KMS-11 (cell line): ENCODE results near the gene TMEM145.

ENCODE experiments used
- H2AFZ ChIP-seq: fragments of 200-600 bp; sonication (generic); 2 replicates; pipeline ENCODE4 v1.6.1; 2016; ENCODE audit warnings: antibody characterized with exemption, mixed run types, low read depth
- H3K27ac ChIP-seq: fragments of 200-600 bp; sonication (generic); 2 replicates; pipeline ENCODE4 v1.6.1; 2016; ENCODE audit warnings: mild to moderate bottlenecking, mixed run types
- H3K27me3 ChIP-seq: fragments of 200-600 bp; sonication (generic); 2 replicates; pipeline ENCODE4 v1.6.1; 2017; ENCODE audit warnings: mild to moderate bottlenecking, low read depth, mixed run types, moderate library complexity; ENCODE audit not compliant: insufficient read depth
- H3K36me3 ChIP-seq: fragments of 200-600 bp; sonication (generic); 2 replicates; pipeline ENCODE4 v1.6.1; 2017; ENCODE audit warnings: mild to moderate bottlenecking, mixed run types; ENCODE audit not compliant: insufficient read depth
- H3K4me1 ChIP-seq: fragments of 200-600 bp; sonication (generic); 2 replicates; pipeline ENCODE4 v1.6.1; 2016; ENCODE audit warnings: mild to moderate bottlenecking, low read depth, mixed run types; ENCODE audit not compliant: poor library complexity, severe bottlenecking
- H3K4me2 ChIP-seq: fragments of 200-600 bp; sonication (generic); 2 replicates; pipeline ENCODE4 v1.7.0; 2016; ENCODE audit warnings: mild to moderate bottlenecking, mixed run types
- H3K4me3 ChIP-seq: fragments of 200-600 bp; sonication (generic); IDR thresholded peaks from 2 replicates; pipeline ENCODE4 v1.6.1; 2017; ENCODE audit warnings: low read depth, low read length, mixed read lengths; ENCODE audit not compliant: insufficient read depth
- H3K79me2 ChIP-seq: fragments of 200-600 bp; sonication (generic); 2 replicates; pipeline ENCODE4 v1.6.1; 2016; ENCODE audit warnings: low read depth, mixed run types; ENCODE audit not compliant: insufficient read depth
- H3K9ac ChIP-seq: fragments of 200-600 bp; sonication (generic); 2 replicates; pipeline ENCODE4 v1.6.1; 2016; ENCODE audit warnings: mild to moderate bottlenecking, mixed run types
- H4K20me1 ChIP-seq: fragments of 200-600 bp; sonication (generic); 2 replicates; pipeline ENCODE4 v1.6.1; 2016; ENCODE audit warnings: mild to moderate bottlenecking, mixed run types; ENCODE audit not compliant: insufficient read depth
- CTCF ChIP-seq: fragments of 200-600 bp; sonication (generic); conservative IDR thresholded peaks from 2 replicates; pipeline ENCODE4 v1.6.1; 2017; ENCODE audit warnings: low read depth, mild to moderate bottlenecking, antibody characterized with exemption, low read length, moderate library complexity, mixed read lengths

Gene TMEM145

GRCh38 chr19:42271861-42272534, 41.1 kb upstream of the TMEM145 start:
- Histone ChIP-seq H3K4me2 (no peak overlapping the region; the same call in 1 of the 2 replicates), H3K9ac (no peak overlapping the region), H3K4me3 (no peak overlapping the region), H3K27me3 (no peaks in the 10 kb centered on the region), H3K36me3 (no peaks in the 10 kb centered on the region), H2AFZ (no peak overlapping the region), H3K79me2 (peaks cover 30% of the 10 kb centered on the region; the same call in 1 of the 2 replicates), H3K27ac (no peak overlapping the region), H4K20me1 (no peaks in the 10 kb centered on the region), H3K4me1 (peaks cover 15% of the 10 kb centered on the region)
- no peak for TF ChIP-seq CTCF

- H3K27ac ChIP-seq, result no peak overlapping the region
- no peak overlapping the region for H3K9ac ChIP-seq
- H4K20me1 ChIP-seq, result no peaks in the 10 kb centered on the region
- no peak overlapping the region for H2AFZ ChIP-seq
- H3K4me1 ChIP-seq, result peaks cover 12% of the 10 kb centered on the region
- no peak overlapping the region for H3K4me3 ChIP-seq
- no peak overlapping the region for H3K4me2 ChIP-seq
- peaks cover 30% of the 10 kb centered on the region; the same call in 1 of the 2 replicates for H3K79me2 ChIP-seq
- H3K27me3 ChIP-seq, result no peaks in the 10 kb centered on the region
- no peak for TF ChIP-seq CTCF
- no peaks in the 10 kb centered on the region for H3K36me3 ChIP-seq
These were observed 40.6 kb upstream of the TMEM145 start for GRCh38 chr19:42272535-42272897.

GRCh38 chr19:42272989-42273406, 40.1 kb upstream of the TMEM145 start:
- H3K4me3 ChIP-seq, result no peak overlapping the region
- no peak overlapping the region for H3K4me2 ChIP-seq
- no peaks in the 10 kb centered on the region for H4K20me1 ChIP-seq
- TF ChIP-seq CTCF, result no peak
- H3K36me3 ChIP-seq, result no peaks in the 10 kb centered on the region
- no peak overlapping the region for H3K9ac ChIP-seq
- peaks cover 30% of the 10 kb centered on the region; the same call in 1 of the 2 replicates for H3K79me2 ChIP-seq
- no peak overlapping the region for H3K27ac ChIP-seq
- no peak overlapping the region for H2AFZ ChIP-seq
- H3K4me1 ChIP-seq, result peaks cover 15% of the 10 kb centered on the region
- H3K27me3 ChIP-seq, result no peaks in the 10 kb centered on the region

GRCh38 chr19:42273407-42274064, 39.6 kb upstream of the TMEM145 start:
- H3K79me2 ChIP-seq, result peaks cover 30% of the 10 kb centered on the region; the same call in 1 of the 2 replicates
- H3K27me3 ChIP-seq, result no peaks in the 10 kb centered on the region
- TF ChIP-seq CTCF, result no peak
- no peak overlapping the region for H3K9ac ChIP-seq
- H4K20me1 ChIP-seq, result no peaks in the 10 kb centered on the region
- peaks cover 20% of the 10 kb centered on the region for H3K4me1 ChIP-seq
- no peak overlapping the region for H3K4me2 ChIP-seq
- H3K36me3 ChIP-seq, result no peaks in the 10 kb centered on the region
- no peak overlapping the region for H3K27ac ChIP-seq
- H2AFZ ChIP-seq, result no peak overlapping the region
- no peak overlapping the region for H3K4me3 ChIP-seq
